Spleen (tissue), 11 donors: ENCODE data around the gene PCSK1N. TPM values are rescaled to one million over a fixed set of nuclear protein-coding genes. Genes with fewer than 3 reads are reported as not detected.

Experiments used
- DNase-seq: peaks from one replicate; pipeline ENCODE4 v3.0.0-alpha.2; 2020
- H3K27ac ChIP-seq, 8 donors: fragments of 200-600 bp; sonication (generic) in 7 of 8; 1 replicate in 4 of 8; 2 replicates in 4 of 8; pipeline versions ENCODE4 v1.5.0 to v1.8.0; 2016 to 2021; ENCODE audit warnings: inconsistent platforms in 4 of 8, mild to moderate bottlenecking in 4 of 8, moderate library complexity in 1 of 8
- H3K27me3 ChIP-seq, 7 donors: fragments of 200-600 bp; sonication (generic) in 6 of 7; replicated peaks in 1 of 7; 1 replicate in 4 of 7; 2 replicates in 3 of 7; pipeline versions ENCODE4 v1.5.0 to v1.8.0; 2016 to 2021; ENCODE audit warnings: inconsistent platforms in 3 of 7, mild to moderate bottlenecking in 1 of 7
- H3K36me3 ChIP-seq, 6 donors: fragments of 200-600 bp; sonication (generic) in 5 of 6; 1 replicate in 4 of 6; 2 replicates in 2 of 6; pipeline versions ENCODE4 v1.5.0 to v1.8.0; 2016 to 2021; ENCODE audit warnings: inconsistent platforms in 2 of 6
- H3K4me1 ChIP-seq, 6 donors: fragments of 200-600 bp; sonication (generic) in 5 of 6; 1 replicate in 3 of 6; 2 replicates in 3 of 6; pipeline versions ENCODE4 v1.5.0 to v1.8.0; 2016 to 2021; ENCODE audit warnings: inconsistent platforms in 3 of 6
- H3K4me3 ChIP-seq, 8 donors: fragments of 200-600 bp; sonication (generic) in 7 of 8; 1 replicate in 4 of 8; 2 replicates in 4 of 8; pipeline versions ENCODE4 v1.5.0 to v1.8.0; 2016 to 2021; ENCODE audit warnings: inconsistent platforms in 4 of 8, mild to moderate bottlenecking in 4 of 8, moderate library complexity in 2 of 8
- H3K9me3 ChIP-seq, 8 donors: fragments of 200-600 bp; sonication (generic) in 7 of 8; 1 replicate in 4 of 8; 2 replicates in 4 of 8; pipeline versions ENCODE4 v1.5.0 to v1.8.0; 2016 to 2021; ENCODE audit warnings: inconsistent platforms in 4 of 8
- POLR2A ChIP-seq, 3 donors: fragments of 450-650 bp; IDR thresholded peaks; one replicate each; pipeline ENCODE4 v1.5.1; 2017; ENCODE audit warnings: antibody characterized with exemption in 3 of 3, mild to moderate bottlenecking in 1 of 3
- POLR2AphosphoS5 ChIP-seq, 3 donors: sonication (generic); formaldehyde crosslinking; IDR thresholded peaks; one replicate each; pipeline ENCODE4 v1.5.1; 2017; ENCODE audit warnings: antibody characterized with exemption in 3 of 3
- WGBS, 5 donors: extraction: QIAGEN DNeasy Blood & Tissue Kit in 3 of 5; methylation state at CpG; one replicate each; pipeline versions ENCODE4 v1.1.5 to v1.1.7; 2013 to 2018; 5-methylcytosine and 5-hydroxymethylcytosine counted together
- intact Hi-C: fragments of 100-400 bp; cut with DNase I; formaldehyde crosslinking; loops from one replicate; pipeline ENCODE4 v1.15.0; 2023; ENCODE audit warnings: low total_unique reads
- polyA plus RNA-seq, 3 donors: library from polyadenylated mRNA; stranded (reverse); fragments of 200-250 nt; gene quantifications; one replicate each; pipeline ENCODE4 v1.2.1, GENCODE V29; 2013
- total RNA-seq, 7 donors: library from RNA; depleted of rRNA in 3 of 7; stranded (reverse); fragments of >200 nt in 3 of 7; fragmentation: NEBNext Ultra II Directional in 4 of 7; extraction: Animal tissue kit (Norgen Biotek cat#: 25700) in 4 of 7; gene quantifications; one replicate each; pipeline versions ENCODE4 v1.1.0 to v1.2.1, GENCODE V29; 2016 to 2021
- TF ChIP-seq, protein P1 (sequence below), 11 experiments: fragments of 200-600 bp in 7 of 11; fragments of 450-650 bp in 4 of 11; sonication (generic) in 4 of 11; IDR thresholded peaks in 8 of 11; conservative IDR thresholded peaks in 3 of 11; 1 replicate in 7 of 11; 2 replicates in 4 of 11; pipeline versions ENCODE4 v1.4.0 to v1.8.0; 2016 to 2021; ENCODE audit warnings: antibody characterized with exemption in 11 of 11, inconsistent platforms in 4 of 11, mild to moderate bottlenecking in 1 of 11
- donor health status: healthy with polysubstance abuse.
- donor health status: DM: no; HTN: no; CAD: no; lungs with moderate emphysema.
- donor health status: DM: no; HTN: no; CAD: no.
- donor health status: Bipolar disorder and iron deficiency.
- donor health status: healthy.
- donor health status: DM: no; HTN: no; CAD: no.
- donor health status: DM: yes; HTN: yes; CAD: no.

PCSK1N gene
- total and polyA plus RNA-seq, 10 donors = 0.10 to 0.74 (median 0.42) TPM; not detected in 4

GRCh38 chrX:48787505-48788443, 47.6 kb downstream of the PCSK1N start:
- no peaks in the 10 kb centered on the region for H3K36me3 ChIP-seq
- no peak overlapping the region for H3K4me3 ChIP-seq
- intact Hi-C loops = no loop called here
- TF ChIP-seq, protein P1, sequence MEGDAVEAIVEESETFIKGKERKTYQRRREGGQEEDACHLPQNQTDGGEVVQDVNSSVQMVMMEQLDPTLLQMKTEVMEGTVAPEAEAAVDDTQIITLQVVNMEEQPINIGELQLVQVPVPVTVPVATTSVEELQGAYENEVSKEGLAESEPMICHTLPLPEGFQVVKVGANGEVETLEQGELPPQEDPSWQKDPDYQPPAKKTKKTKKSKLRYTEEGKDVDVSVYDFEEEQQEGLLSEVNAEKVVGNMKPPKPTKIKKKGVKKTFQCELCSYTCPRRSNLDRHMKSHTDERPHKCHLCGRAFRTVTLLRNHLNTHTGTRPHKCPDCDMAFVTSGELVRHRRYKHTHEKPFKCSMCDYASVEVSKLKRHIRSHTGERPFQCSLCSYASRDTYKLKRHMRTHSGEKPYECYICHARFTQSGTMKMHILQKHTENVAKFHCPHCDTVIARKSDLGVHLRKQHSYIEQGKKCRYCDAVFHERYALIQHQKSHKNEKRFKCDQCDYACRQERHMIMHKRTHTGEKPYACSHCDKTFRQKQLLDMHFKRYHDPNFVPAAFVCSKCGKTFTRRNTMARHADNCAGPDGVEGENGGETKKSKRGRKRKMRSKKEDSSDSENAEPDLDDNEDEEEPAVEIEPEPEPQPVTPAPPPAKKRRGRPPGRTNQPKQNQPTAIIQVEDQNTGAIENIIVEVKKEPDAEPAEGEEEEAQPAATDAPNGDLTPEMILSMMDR (IDR thresholded peaks at IDR 0.05 in 8 of 11, conservative IDR thresholded peaks at IDR 0.05 in 3 of 11) = no peak
- no peak for TF ChIP-seq POLR2AphosphoS5 (IDR thresholded peaks at IDR 0.05)
- TF ChIP-seq POLR2A (IDR thresholded peaks at IDR 0.05) = no peak
- no peak for DNase-seq
- no peak overlapping the region for H3K27ac ChIP-seq
- no peaks in the 10 kb centered on the region for H3K4me1 ChIP-seq
- H3K9me3 ChIP-seq = no peaks in the 10 kb centered on the region
- H3K27me3 ChIP-seq = peaks cover 0 to 19% (median 0%) of the 10 kb centered on the region in 7 donors
- WGBS, 5 donors = 58 to 80% (median 72%) methylated on average over 17 of the region's 17 CpGs

GRCh38 chrX:48786825-48787504, 48.4 kb downstream of the PCSK1N start:
- DNase-seq = no peak
- Histone ChIP-seq H3K4me1 (no peaks in the 10 kb centered on the region), H3K27ac (no peak overlapping the region), H3K9me3 (no peaks in the 10 kb centered on the region), H3K4me3 (no peak overlapping the region), H3K27me3 (peaks cover 0 to 19% (median 0%) of the 10 kb centered on the region in 7 donors), H3K36me3 (no peaks in the 10 kb centered on the region)
- intact Hi-C loops = no loop called here
- TF ChIP-seq, protein P1 (IDR thresholded peaks at IDR 0.05 in 8 of 11, conservative IDR thresholded peaks at IDR 0.05 in 3 of 11) = no peak
- TF ChIP-seq POLR2A (IDR thresholded peaks at IDR 0.05) (no peak), POLR2AphosphoS5 (IDR thresholded peaks at IDR 0.05) (no peak)
- WGBS, 5 donors = 58 to 82% (median 76%) methylated on average over 6 of the region's 6 CpGs

DNA sequence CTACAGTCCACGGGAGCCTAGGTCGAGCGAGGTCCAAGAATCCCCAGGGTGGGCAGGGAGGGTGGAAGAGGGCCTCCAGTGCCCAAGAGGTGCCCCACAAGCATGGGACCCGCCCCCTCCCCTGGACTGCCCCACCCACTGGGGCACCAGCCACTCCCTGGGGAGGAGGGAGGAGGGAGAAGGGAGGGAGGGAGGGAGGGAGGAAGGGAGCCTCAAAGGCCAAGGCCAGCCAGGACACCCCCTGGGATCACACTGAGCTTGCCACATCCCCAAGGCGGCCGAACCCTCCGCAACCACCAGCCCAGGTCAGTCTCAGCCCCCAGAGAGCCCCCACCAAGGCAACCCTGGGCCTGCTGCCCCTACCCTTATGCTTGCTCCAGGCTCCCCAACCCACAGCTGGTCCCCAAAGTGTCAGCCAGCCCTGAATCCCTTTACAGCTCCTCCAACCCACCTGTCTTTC, 49.0 kb downstream of the PCSK1N start, which contains the start of gene GATA1:
Gene GATA1 (plus strand): TSS at position 250 of the 460 bp plus-strand sequence. CDS start 4,520 bp downstream, outside the sequence.
- Histone ChIP-seq H3K27me3 (peaks cover 0 to 19% (median 0%) of the 10 kb centered on the region in 7 donors), H3K4me1 (no peaks in the 10 kb centered on the region), H3K27ac (no peak within 1 kb of the TSS), H3K9me3 (no peaks in the 10 kb centered on the region), H3K4me3 (no peak within 1 kb of the TSS), H3K36me3 (no peaks in the 10 kb centered on the region)
- TF ChIP-seq, protein P1 (IDR thresholded peaks at IDR 0.05 in 8 of 11, conservative IDR thresholded peaks at IDR 0.05 in 3 of 11) = no peak
- TF ChIP-seq POLR2AphosphoS5 (IDR thresholded peaks at IDR 0.05) (no peak), POLR2A (IDR thresholded peaks at IDR 0.05) (no peak)
- intact Hi-C loops = no loop called here
- DNase-seq = no peak
- 72 to 87% (median 77%) methylated on average over 3 to 7 of the region's 7 CpGs for WGBS, 5 donors
